Prostate gland (tissue), 2 donors: ENCODE measurements around the gene NTN1. TPM values are rescaled to one million over a fixed set of nuclear protein-coding genes. Genes with fewer than 3 reads are reported as not detected.

Source experiments
- DNase-seq: peaks from one replicate; pipeline ENCODE4 v3.0.0-alpha.2; 2019; ENCODE audit warnings: low spot score
- H3K27ac ChIP-seq, 2 donors: fragments of 200-600 bp; sonication (generic); 2 replicates each; pipeline ENCODE4 v1.5.1; 2017 to 2019
- H3K27me3 ChIP-seq: fragments of 200-600 bp; sonication (generic); replicated peaks from 2 replicates; pipeline ENCODE4 v1.5.1; 2019; ENCODE audit not compliant: insufficient read depth
- H3K36me3 ChIP-seq, 2 donors: fragments of 200-600 bp; sonication (generic); 1 replicate in 1 of 2; 2 replicates in 1 of 2; pipeline versions ENCODE4 v1.5.1 to v1.8.1; 2017 to 2019
- H3K4me1 ChIP-seq: fragments of 200-600 bp; sonication (generic); replicated peaks from 2 replicates; pipeline ENCODE4 v1.5.1; 2019
- H3K4me3 ChIP-seq, 2 donors: fragments of 200-600 bp; sonication (generic); 2 replicates each; pipeline ENCODE4 v1.5.1; 2017 to 2019
- H3K9me3 ChIP-seq: fragments of 200-600 bp; sonication (generic); 2 replicates; pipeline ENCODE4 v1.5.1; 2017
- POLR2A ChIP-seq: fragments of 450-650 bp; IDR thresholded peaks from one replicate; pipeline ENCODE4 v1.6.1; 2016; ENCODE audit warnings: antibody characterized with exemption, mild to moderate bottlenecking
- POLR2AphosphoS5 ChIP-seq: sonication (generic); formaldehyde crosslinking; IDR thresholded peaks from one replicate; pipeline ENCODE4 v1.6.1; 2017; ENCODE audit warnings: antibody characterized with exemption
- WGBS: methylation state at CpG from one replicate; pipeline ENCODE4 v1.1.5; 2018; 5-methylcytosine and 5-hydroxymethylcytosine counted together
- intact Hi-C: fragments of 100-400 bp; cut with DNase I; formaldehyde crosslinking; loops from one replicate; pipeline ENCODE4 v1.14.2; 2022
- total RNA-seq, 2 donors: library from RNA; depleted of rRNA; stranded (reverse); fragments of >200 nt; gene quantifications; one replicate each; pipeline ENCODE4 v1.1.0, GENCODE V29; 2016
- TF ChIP-seq, protein P1 (sequence below), 4 experiments: fragments of 200-600 bp in 2 of 4; fragments of 450-650 bp in 2 of 4; sonication (generic) in 2 of 4; IDR thresholded peaks; 1 replicate in 3 of 4; 2 replicates in 1 of 4; pipeline ENCODE4 v1.5.1; 2016 to 2019; ENCODE audit warnings: antibody characterized with exemption in 4 of 4, mild to moderate bottlenecking in 2 of 4, moderate library complexity in 2 of 4

NTN1 gene
- total RNA-seq, 2 donors from 2014 or later = 9.2 to 11.4 TPM

DNA sequence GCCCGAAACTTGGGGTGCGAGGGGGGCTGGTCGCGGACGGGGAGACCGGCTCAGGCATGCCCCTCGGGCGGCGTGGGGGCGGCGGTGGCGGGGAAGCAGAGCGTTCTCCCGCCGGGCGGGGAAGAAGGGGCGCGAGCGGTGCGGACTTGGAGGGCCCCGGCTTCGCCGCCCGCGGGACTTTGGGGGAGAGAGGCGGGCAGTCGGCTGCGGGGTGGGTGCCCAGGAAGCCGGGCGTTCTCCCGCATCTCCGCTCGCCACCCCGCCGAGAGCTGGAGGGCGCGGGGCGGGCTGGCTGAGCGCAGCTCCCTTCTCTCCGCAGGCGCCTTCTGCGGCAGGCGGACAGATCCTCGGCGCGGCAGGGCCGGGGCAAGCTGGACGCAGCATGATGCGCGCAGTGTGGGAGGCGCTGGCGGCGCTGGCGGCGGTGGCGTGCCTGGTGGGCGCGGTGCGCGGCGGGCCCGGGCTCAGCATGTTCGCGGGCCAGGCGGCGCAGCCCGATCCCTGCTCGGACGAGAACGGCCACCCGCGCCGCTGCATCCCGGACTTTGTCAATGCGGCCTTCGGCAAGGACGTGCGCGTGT, 772 bp downstream of the NTN1 start:
- peak overlapping the region; percentile 59 to 63 for H3K4me3 ChIP-seq
- peaks cover 7% of the 10 kb centered on the region for H3K4me1 ChIP-seq
- H3K27me3 ChIP-seq = no peaks in the 10 kb centered on the region
- intact Hi-C loops = no loop called here
- H3K9me3 ChIP-seq = no peaks in the 10 kb centered on the region
- peak; percentile 22 for DNase-seq
- peak overlapping the region; percentile 73 to 77 for H3K27ac ChIP-seq
- WGBS = under 1% methylated on average over 64 of the region's 79 CpGs
- H3K36me3 ChIP-seq = no peaks in the 10 kb centered on the region
- TF ChIP-seq POLR2AphosphoS5 (no peak), POLR2A (no peak)
- TF ChIP-seq, protein P1, sequence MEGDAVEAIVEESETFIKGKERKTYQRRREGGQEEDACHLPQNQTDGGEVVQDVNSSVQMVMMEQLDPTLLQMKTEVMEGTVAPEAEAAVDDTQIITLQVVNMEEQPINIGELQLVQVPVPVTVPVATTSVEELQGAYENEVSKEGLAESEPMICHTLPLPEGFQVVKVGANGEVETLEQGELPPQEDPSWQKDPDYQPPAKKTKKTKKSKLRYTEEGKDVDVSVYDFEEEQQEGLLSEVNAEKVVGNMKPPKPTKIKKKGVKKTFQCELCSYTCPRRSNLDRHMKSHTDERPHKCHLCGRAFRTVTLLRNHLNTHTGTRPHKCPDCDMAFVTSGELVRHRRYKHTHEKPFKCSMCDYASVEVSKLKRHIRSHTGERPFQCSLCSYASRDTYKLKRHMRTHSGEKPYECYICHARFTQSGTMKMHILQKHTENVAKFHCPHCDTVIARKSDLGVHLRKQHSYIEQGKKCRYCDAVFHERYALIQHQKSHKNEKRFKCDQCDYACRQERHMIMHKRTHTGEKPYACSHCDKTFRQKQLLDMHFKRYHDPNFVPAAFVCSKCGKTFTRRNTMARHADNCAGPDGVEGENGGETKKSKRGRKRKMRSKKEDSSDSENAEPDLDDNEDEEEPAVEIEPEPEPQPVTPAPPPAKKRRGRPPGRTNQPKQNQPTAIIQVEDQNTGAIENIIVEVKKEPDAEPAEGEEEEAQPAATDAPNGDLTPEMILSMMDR (IDR thresholded peaks at IDR 0.05) = no peak

DNA sequence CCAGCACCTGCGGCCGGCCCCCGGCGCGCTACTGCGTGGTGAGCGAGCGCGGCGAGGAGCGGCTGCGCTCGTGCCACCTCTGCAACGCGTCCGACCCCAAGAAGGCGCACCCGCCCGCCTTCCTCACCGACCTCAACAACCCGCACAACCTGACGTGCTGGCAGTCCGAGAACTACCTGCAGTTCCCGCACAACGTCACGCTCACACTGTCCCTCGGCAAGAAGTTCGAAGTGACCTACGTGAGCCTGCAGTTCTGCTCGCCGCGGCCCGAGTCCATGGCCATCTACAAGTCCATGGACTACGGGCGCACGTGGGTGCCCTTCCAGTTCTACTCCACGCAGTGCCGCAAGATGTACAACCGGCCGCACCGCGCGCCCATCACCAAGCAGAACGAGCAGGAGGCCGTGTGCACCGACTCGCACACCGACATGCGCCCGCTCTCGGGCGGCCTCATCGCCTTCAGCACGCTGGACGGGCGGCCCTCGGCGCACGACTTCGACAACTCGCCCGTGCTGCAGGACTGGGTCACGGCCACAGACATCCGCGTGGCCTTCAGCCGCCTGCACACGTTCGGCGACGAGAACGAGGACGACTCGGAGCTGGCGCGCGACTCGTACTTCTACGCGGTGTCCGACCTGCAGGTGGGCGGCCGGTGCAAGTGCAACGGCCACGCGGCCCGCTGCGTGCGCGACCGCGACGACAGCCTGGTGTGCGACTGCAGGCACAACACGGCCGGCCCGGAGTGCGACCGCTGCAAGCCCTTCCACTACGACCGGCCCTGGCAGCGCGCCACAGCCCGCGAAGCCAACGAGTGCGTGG, 1.5 kb downstream of the NTN1 start:
- H3K36me3 ChIP-seq = no peaks in the 10 kb centered on the region
- H3K4me1 ChIP-seq = peaks cover 7% of the 10 kb centered on the region
- no peaks in the 10 kb centered on the region for H3K9me3 ChIP-seq
- H3K27me3 ChIP-seq = no peaks in the 10 kb centered on the region
- intact Hi-C loops = no loop called here
- DNase-seq = no peak
- WGBS = 5% methylated on average over 79 of the region's 106 CpGs
- TF ChIP-seq POLR2A (no peak), POLR2AphosphoS5 (no peak)
- TF ChIP-seq, protein P1 (IDR thresholded peaks at IDR 0.05) = no peak
- peak overlapping the region; percentile 59 to 63 for H3K4me3 ChIP-seq
- peak overlapping the region in 1 of 2 donors; percentile 77 for H3K27ac ChIP-seq

DNA sequence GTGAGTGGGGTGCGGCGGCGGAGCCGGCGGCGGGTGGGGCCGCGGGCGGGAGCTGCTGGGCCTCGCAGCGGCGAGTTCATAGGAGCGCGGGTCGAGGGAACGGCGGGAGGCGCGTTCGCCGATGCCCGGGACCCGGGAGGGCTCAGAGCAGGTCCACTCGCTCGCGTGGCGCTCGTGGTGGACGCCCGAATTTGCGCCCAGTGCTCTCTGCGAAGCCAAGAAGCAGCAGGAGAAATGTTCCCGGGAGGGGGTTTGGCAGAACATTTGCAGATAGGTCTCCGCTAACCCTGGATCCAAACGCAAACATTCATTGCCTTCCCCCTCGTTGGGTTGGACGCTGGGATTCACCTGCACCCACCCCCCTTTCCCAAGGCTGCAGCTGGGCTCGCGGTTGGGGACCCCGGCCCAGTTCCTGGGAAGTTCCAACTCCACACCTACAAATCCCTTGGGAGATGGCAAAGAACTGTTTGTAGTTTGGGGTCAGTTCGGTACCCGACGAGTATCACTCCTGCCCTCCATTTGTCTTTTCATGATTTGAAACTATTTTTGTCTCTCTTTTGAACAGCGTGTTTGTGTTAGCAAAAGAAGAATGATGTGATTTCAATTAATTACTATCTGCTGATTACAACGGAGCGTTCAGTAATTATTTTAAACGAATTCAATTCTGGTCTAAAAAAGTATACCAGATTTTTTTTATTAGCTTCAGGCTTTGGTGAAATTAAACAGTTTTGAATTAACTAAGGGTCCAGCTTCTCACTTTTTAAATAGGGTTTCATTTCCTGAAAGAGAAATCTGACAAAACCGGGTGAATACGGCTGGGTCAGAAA, 2.3 kb downstream of the NTN1 start:
- Histone ChIP-seq H3K36me3 (no peaks in the 10 kb centered on the region), H3K27ac (no peak overlapping the region), H3K27me3 (no peaks in the 10 kb centered on the region), H3K4me3 (peak overlapping the region in 1 of 2 donors; percentile 63), H3K9me3 (no peaks in the 10 kb centered on the region), H3K4me1 (peaks cover 7% of the 10 kb centered on the region)
- no peak for TF ChIP-seq POLR2A
- TF ChIP-seq, protein P1 (IDR thresholded peaks at IDR 0.05) = no peak
- no peak for TF ChIP-seq POLR2AphosphoS5
- WGBS = 39% methylated on average over 49 of the region's 49 CpGs
- no peak for DNase-seq
- intact Hi-C loops = no loop called here

DNA sequence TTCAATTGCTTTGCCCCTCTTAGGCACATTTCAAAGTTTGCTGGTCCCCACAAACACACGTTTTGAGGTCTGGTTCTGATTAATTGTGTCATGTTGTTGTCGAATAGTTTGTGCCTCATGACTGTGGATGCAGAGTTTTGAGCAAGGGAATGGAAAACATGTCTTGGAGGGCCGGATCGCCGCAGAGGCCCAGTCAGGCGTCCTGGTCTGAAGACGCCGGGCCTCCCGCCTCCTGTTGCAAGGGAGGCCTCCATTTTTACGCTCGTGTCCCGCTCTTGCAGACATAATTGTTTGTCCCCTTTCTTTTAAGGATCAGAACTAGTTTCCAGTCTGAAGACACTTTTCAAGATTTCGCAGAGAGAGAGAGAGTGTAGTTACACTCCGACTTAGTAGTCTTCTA, 3.2 kb downstream of the NTN1 start:
- no peaks in the 10 kb centered on the region for H3K27me3 ChIP-seq
- H3K9me3 ChIP-seq = no peaks in the 10 kb centered on the region
- H3K4me1 ChIP-seq = peaks cover 7% of the 10 kb centered on the region
- WGBS = 85% methylated on average over 14 of the region's 14 CpGs
- H3K36me3 ChIP-seq = no peaks in the 10 kb centered on the region
- DNase-seq = no peak
- intact Hi-C loops = no loop called here
- H3K4me3 ChIP-seq = no peak overlapping the region
- H3K27ac ChIP-seq = no peak overlapping the region
- TF ChIP-seq, protein P1 (IDR thresholded peaks at IDR 0.05) = no peak
- no peak for TF ChIP-seq POLR2A
- TF ChIP-seq POLR2AphosphoS5 = no peak
